IPS-20b (cell line): ENCODE data around the gene EPB41L5.
"Not testable (repeated sequence)": the region's sequence is repeated elsewhere in the genome, so short reads cannot be mapped to it uniquely, and the experiment has no call there.

Experiments used
- H3K27ac ChIP-seq: one replicate; pipeline ENCODE4 v1.5.1; 2013; ENCODE audit warnings: low read length
- H3K27me3 ChIP-seq: 2 replicates; pipeline ENCODE4 v1.6.1; 2013; ENCODE audit warnings: mild to moderate bottlenecking, low read length, inconsistent platforms; ENCODE audit not compliant: insufficient read depth
- H3K36me3 ChIP-seq: 2 replicates; pipeline ENCODE4 v1.6.1; 2013; ENCODE audit warnings: low read depth, mild to moderate bottlenecking, inconsistent platforms, low read length, moderate library complexity; ENCODE audit not compliant: insufficient read depth
- H3K4me1 ChIP-seq: 2 replicates; pipeline ENCODE4 v1.6.1; 2013; ENCODE audit warnings: mild to moderate bottlenecking, control low read depth, inconsistent platforms, low read length, moderate library complexity; ENCODE audit not compliant: insufficient read depth
- H3K4me3 ChIP-seq: 2 replicates; pipeline ENCODE4 v1.5.1; 2013; ENCODE audit warnings: mild to moderate bottlenecking, low read length, inconsistent platforms
- H3K9ac ChIP-seq: 2 replicates; pipeline ENCODE4 v1.6.1; 2013; ENCODE audit warnings: low read depth, mild to moderate bottlenecking, inconsistent platforms, low read length, moderate library complexity
- H3K9me3 ChIP-seq: 2 replicates; pipeline ENCODE4 v1.6.1; 2013; ENCODE audit warnings: mild to moderate bottlenecking, low read depth, low read length, inconsistent platforms; ENCODE audit not compliant: insufficient read depth

The EPB41L5 gene

GRCh38 chr2:120180066-120180465, 167.2 kb downstream of the EPB41L5 start:
- no peak overlapping the region for H3K9ac ChIP-seq
- no peak overlapping the region for H3K4me3 ChIP-seq
- no peak overlapping the region for H3K27ac ChIP-seq
- peaks cover 18% of the 10 kb centered on the region for H3K36me3 ChIP-seq
- H3K4me1 ChIP-seq = no peaks in the 10 kb centered on the region; the same call in 1 of the 2 replicates
- H3K9me3 ChIP-seq = no peaks in the 10 kb centered on the region
- H3K27me3 ChIP-seq = no peaks in the 10 kb centered on the region

GRCh38 chr2:120182019-120182560, 169.2 kb downstream of the EPB41L5 start:
- H3K27me3 ChIP-seq = no peaks in the 10 kb centered on the region
- H3K27ac ChIP-seq = no peak overlapping the region
- no peaks in the 10 kb centered on the region for H3K36me3 ChIP-seq
- H3K9ac ChIP-seq = no peak overlapping the region
- no peaks in the 10 kb centered on the region; the same call in 1 of the 2 replicates for H3K4me1 ChIP-seq
- no peak overlapping the region for H3K4me3 ChIP-seq
- H3K9me3 ChIP-seq = no peaks in the 10 kb centered on the region

- Histone ChIP-seq H3K9me3 (peaks cover 15% of the 10 kb centered on the region), H3K27ac (no peak overlapping the region), H3K4me1 (no peaks in the 10 kb centered on the region), H3K4me3 (no peak overlapping the region), H3K9ac (no peak overlapping the region), H3K36me3 (no peaks in the 10 kb centered on the region), H3K27me3 (no peaks in the 10 kb centered on the region)
Measured at GRCh38 chr2:120189189-120189588, 176.3 kb downstream of the EPB41L5 start.

- H3K9me3 ChIP-seq = peaks cover 15% of the 10 kb centered on the region
- H3K27ac ChIP-seq = no peak overlapping the region
- H3K9ac ChIP-seq = no peak overlapping the region
- H3K27me3 ChIP-seq = no peaks in the 10 kb centered on the region
- no peak overlapping the region for H3K4me3 ChIP-seq
- no peaks in the 10 kb centered on the region for H3K4me1 ChIP-seq
- no peaks in the 10 kb centered on the region for H3K36me3 ChIP-seq
Measured at GRCh38 chr2:120192280-120192679, 179.4 kb downstream of the EPB41L5 start.

GRCh38 chr2:120195553-120195952, 182.7 kb downstream of the EPB41L5 start:
- H3K4me1 ChIP-seq = no peaks in the 10 kb centered on the region

GRCh38 chr2:120199817-120200459, 187.1 kb downstream of the EPB41L5 start:
- H3K36me3 ChIP-seq, H3K4me1 ChIP-seq, H3K27me3 ChIP-seq, H3K4me3 ChIP-seq, H3K9ac ChIP-seq, H3K9me3 ChIP-seq, H3K27ac ChIP-seq: not testable (repeated sequence)

More at GRCh38 chr2:120195553-120195952, 182.7 kb downstream of the EPB41L5 start:
- Histone ChIP-seq H3K4me3 (no peak overlapping the region), H3K27me3 (no peaks in the 10 kb centered on the region), H3K36me3 (no peaks in the 10 kb centered on the region), H3K27ac (no peak overlapping the region), H3K9me3 (peaks cover 24% of the 10 kb centered on the region; the same call in 1 of the 2 replicates), H3K9ac (no peak overlapping the region)

- Histone ChIP-seq H3K9me3 (0 out of 2 replicates have a peak, but pooled peaks cover under 1% of the 10 kb centered on the region), H3K4me1 (no peaks in the 10 kb centered on the region), H3K27me3 (no peaks in the 10 kb centered on the region), H3K36me3 (no peaks in the 10 kb centered on the region), H3K4me3 (no peak overlapping the region), H3K27ac (no peak overlapping the region), H3K9ac (no peak overlapping the region)
Measured at GRCh38 chr2:120203251-120204021, 190.6 kb downstream of the EPB41L5 start.

- Histone ChIP-seq H3K4me3 (no peak overlapping the region), H3K4me1 (no peaks in the 10 kb centered on the region), H3K36me3 (no peaks in the 10 kb centered on the region), H3K9ac (no peak overlapping the region), H3K27ac (no peak overlapping the region), H3K27me3 (no peaks in the 10 kb centered on the region), H3K9me3 (no peaks in the 10 kb centered on the region)
Measured at GRCh38 chr2:120204022-120204405, 191.1 kb downstream of the EPB41L5 start.

GRCh38 chr2:120204417-120204816, 191.5 kb downstream of the EPB41L5 start:
- Histone ChIP-seq H3K4me1 (no peaks in the 10 kb centered on the region), H3K9ac (no peak overlapping the region), H3K9me3 (no peaks in the 10 kb centered on the region), H3K4me3 (no peak overlapping the region), H3K27ac (no peak overlapping the region), H3K36me3 (no peaks in the 10 kb centered on the region), H3K27me3 (no peaks in the 10 kb centered on the region)

- no peaks in the 10 kb centered on the region for H3K9me3 ChIP-seq
- H3K27me3 ChIP-seq = no peaks in the 10 kb centered on the region
- no peaks in the 10 kb centered on the region for H3K4me1 ChIP-seq
- H3K9ac ChIP-seq = no peak overlapping the region
- H3K36me3 ChIP-seq = no peaks in the 10 kb centered on the region
- no peak overlapping the region for H3K27ac ChIP-seq
- H3K4me3 ChIP-seq = no peak overlapping the region
Measured at GRCh38 chr2:120204945-120205670, 192.2 kb downstream of the EPB41L5 start.

GRCh38 chr2:120206022-120206581, 193.2 kb downstream of the EPB41L5 start:
- no peak overlapping the region for H3K27ac ChIP-seq
- H3K4me3 ChIP-seq = no peak overlapping the region
- H3K36me3 ChIP-seq = no peaks in the 10 kb centered on the region
- no peaks in the 10 kb centered on the region for H3K9me3 ChIP-seq
- no peaks in the 10 kb centered on the region for H3K27me3 ChIP-seq
- H3K9ac ChIP-seq = no peak overlapping the region
- no peaks in the 10 kb centered on the region for H3K4me1 ChIP-seq
